Omental fat pad (tissue), 4 donors: ENCODE data around the gene DNA2. TPM values are rescaled to one million over a fixed set of nuclear protein-coding genes. Genes with fewer than 3 reads are reported as not detected.

Experiments used
- small RNA-seq: library from RNA; depleted of rRNA; stranded (forward); fragments of <200 nt; gene quantifications from one replicate; pipeline ENCODE3, GENCODE V24; 2016
- total RNA-seq, 4 donors: library from RNA; depleted of rRNA; stranded (reverse); fragments of >200 nt; gene quantifications; one replicate each; pipeline ENCODE4 v1.1.0, GENCODE V29; 2016

DNA2 gene
- total RNA-seq, 4 donors from 2014 or later, result 2.3 to 4.1 (median 3.3) TPM

Small RNAs within 50 kb of the gene (small RNA-seq; reads per million reads assigned to genes)
- gene RF00019 (not detected), gene RNA5SP319 (not detected)

Other genes starting within 250 kb of the DNA2 start
- not detected for gene ATOH7, start 239.9 kb downstream of the DNA2 start, total RNA-seq
- gene HNRNPH3, start 139.9 kb downstream of the DNA2 start, total RNA-seq, result 10 to 100 TPM; 52.4 to 72.2 (median 63.2) TPM
- 10 to 100 TPM in 1 of 4 donors, 1 to 10 TPM in 3; 4.9 to 12.3 (median 7.6) TPM for gene PBLD, start 139.0 kb downstream of the DNA2 start, total RNA-seq
- gene RUFY2, start 64.7 kb downstream of the DNA2 start, total RNA-seq, result 10 to 100 TPM; 21.3 to 34.5 (median 22.8) TPM
- gene SLC25A16, start 55.5 kb upstream of the DNA2 start, total RNA-seq, result 10 to 100 TPM; 22.9 to 64.3 (median 28.6) TPM
- 1 to 10 TPM; 3.1 to 7.1 (median 6.2) TPM for gene TET1, start 88.4 kb upstream of the DNA2 start, total RNA-seq
- 10 to 100 TPM; 46.1 to 64.8 (median 53.1) TPM for gene CCAR1, start 249.3 kb upstream of the DNA2 start, total RNA-seq